HL-60/S4 treated with phorbol 12-myristate 13-acetate at 8.2 ng/mL for 4 days and 3 days (cell line): ENCODE measurements around the gene GTF2IRD1.

Source experiments
- in situ Hi-C: fragments of 300-500 bp; cut with MboI; formaldehyde crosslinking; loops from 2 replicates; pipeline ENCODE4 v1.15.0; 2022; ENCODE audit warnings: low sequenced_read_pairs

The GTF2IRD1 gene, protein sequence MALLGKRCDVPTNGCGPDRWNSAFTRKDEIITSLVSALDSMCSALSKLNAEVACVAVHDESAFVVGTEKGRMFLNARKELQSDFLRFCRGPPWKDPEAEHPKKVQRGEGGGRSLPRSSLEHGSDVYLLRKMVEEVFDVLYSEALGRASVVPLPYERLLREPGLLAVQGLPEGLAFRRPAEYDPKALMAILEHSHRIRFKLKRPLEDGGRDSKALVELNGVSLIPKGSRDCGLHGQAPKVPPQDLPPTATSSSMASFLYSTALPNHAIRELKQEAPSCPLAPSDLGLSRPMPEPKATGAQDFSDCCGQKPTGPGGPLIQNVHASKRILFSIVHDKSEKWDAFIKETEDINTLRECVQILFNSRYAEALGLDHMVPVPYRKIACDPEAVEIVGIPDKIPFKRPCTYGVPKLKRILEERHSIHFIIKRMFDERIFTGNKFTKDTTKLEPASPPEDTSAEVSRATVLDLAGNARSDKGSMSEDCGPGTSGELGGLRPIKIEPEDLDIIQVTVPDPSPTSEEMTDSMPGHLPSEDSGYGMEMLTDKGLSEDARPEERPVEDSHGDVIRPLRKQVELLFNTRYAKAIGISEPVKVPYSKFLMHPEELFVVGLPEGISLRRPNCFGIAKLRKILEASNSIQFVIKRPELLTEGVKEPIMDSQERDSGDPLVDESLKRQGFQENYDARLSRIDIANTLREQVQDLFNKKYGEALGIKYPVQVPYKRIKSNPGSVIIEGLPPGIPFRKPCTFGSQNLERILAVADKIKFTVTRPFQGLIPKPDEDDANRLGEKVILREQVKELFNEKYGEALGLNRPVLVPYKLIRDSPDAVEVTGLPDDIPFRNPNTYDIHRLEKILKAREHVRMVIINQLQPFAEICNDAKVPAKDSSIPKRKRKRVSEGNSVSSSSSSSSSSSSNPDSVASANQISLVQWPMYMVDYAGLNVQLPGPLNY

DNA sequence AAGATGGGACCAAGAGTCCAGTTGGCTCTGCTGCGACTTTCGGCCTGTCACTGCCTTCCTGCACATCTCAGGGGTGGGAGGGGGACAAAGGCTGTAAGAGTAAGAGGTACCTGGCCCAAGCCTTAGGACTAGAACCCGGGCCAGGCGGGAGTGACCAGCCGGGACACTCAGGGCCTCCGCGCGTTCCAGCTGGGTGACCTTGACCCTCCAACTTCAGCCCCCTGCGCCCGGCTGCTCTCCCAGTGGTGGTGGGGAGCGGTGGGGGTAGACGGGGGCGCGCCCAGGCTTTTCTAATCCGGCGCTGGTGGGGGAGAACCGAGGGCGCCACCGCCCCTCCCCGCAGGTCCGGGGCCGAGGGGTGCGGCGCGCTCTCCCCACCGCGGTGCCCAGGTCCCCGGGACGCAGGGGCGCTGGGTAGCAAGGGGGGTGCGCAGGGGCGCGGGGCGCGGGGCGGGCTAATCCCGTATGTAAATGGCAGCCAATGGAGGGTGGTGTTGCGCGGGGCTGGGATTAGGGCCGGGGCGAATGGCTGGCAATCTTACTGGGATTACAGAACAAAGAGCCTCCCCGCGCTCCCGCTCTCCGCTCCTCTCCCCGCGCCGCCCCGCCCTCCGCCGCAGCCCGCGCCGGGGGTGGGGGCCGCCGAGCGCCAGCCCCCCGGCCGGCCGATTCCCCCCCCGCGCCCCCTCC, at the start of gene GTF2IRD1:
TSS of gene GTF2IRD1 (plus strand) at position 585 of the 690 bp plus-strand sequence. CDS start 54,175 bp downstream, outside the sequence.
- in situ Hi-C loops: no loop called here

DNA sequence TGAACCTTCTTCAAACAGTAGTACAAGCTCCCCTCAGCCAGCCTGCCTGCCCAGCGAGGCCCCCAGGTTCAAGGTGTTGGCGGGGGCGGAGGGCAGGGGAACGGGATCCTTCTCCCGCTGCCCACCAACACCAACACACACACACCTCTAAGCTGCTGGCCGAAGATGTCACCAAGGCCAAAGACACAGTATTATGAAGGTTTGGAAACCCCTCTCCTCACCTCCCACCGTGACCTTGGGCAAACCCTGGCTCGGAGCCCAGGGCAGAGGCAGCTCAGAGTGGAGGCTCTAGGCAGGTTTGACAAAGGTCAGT, 49.4 kb upstream of the GTF2IRD1 start:
- in situ Hi-C loops: loop anchor here (25.0 kb wide), 1 partner anchor 633 kb away; no protein-coding TSS in a partner anchor

DNA sequence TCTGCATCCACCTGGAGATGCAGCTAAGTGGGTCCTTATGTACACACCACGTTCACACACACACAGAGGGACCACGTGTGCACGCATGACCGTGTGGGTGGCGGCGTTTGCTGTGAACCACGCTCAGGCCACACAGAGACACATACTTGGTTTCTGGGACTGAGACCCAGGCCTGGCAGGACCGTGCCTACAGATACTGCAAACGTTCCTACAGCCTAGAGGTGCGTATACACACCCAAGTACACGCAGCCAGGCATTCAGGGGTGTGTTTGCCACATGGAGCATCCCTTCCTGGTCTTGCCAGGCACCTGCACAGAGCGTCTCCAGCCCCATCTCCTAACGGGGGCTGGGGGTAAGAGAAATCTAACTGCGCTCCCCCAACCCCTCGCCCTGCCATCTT, 49.0 kb upstream of the GTF2IRD1 start:
- in situ Hi-C loops: loop anchor here (25.0 kb wide), 1 partner anchor 633 kb away; no protein-coding TSS in a partner anchor

DNA sequence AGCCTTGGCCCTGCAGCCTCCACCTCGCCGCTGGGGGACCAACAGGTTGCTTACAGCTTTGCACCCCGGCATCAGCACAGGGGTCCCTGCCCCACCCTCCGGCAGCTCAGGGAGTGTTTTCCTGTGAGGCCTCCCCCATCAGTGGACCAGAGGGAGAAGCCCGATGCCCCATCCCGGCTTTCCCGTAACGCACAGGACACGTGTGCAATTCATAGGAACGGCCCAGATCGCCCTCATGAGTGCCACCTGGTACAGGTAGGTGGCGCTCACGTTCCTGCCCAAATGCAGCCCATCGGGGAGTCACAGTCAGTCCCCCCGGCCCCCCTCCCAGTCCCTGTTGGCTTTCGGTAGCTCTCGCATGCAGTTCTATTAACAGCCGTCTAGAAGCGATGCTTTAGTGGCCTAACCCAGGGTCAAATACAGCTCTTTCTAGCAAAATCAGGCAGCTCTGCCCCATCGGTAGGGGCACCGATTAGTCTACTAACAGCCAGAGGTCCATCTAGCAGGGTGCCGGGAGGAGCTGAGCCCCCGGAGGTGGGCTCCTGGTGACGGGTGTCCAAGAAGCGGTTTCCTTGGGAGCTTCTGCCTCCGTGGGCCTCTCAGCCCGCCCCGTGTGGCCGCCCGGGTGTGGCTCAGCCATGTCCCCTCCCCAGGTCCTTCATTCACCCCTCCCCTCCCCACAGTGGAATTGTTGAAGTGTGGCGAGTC, 48.4 kb upstream of the GTF2IRD1 start:
- in situ Hi-C loops: loop anchor here (25.0 kb wide), 1 partner anchor 632 kb away; no protein-coding TSS in a partner anchor

DNA sequence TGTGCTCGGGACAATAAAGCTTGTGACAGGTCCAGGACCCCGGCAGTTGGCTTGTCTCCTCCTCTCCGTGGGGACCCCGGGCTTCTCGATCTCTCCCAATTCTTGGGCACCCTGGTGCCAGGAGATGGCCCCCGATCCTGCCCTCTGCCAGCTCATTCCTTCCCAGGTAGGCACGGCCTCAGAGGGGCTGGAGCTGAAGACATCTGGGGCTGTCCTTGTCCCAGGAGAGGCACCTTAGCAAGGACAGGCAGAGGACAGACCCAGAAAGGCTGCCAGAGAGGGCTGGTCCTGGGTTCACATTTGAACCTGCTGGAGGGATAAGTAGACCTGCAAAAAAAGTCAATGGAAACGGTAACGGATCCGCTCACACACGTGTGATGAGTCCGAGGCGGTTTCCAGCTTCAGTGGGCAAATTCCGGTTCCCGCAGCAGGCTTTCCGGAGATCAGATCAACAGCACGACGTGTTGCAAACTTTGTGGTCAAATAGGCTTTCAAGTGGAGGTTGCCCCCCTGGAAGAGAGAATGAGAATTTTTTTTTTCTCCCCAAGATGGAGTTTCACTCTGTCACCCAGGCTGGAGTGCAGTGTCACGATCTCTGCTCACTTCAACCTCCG, 47.7 kb upstream of the GTF2IRD1 start:
- in situ Hi-C loops: loop anchor here (25.0 kb wide), 1 partner anchor 631 kb away; no protein-coding TSS in a partner anchor

DNA sequence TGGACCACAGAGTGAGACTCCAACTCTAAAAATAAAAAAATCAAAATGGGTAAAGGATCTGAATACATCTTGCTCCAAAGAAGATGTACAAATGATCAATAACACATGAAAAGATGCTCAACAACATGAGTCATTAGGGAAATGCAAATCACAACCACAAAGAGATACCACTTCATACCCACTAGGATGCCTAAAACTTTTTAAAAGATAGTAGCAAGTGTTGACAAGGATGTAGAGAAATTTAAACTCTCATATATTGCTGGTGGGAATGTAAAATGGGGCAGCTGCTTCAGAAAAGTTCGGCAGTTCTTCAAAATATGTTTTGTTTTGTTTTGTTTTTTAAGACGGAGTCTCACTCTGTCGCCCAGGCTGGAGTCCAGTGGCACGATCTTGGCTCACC, 45.7 kb upstream of the GTF2IRD1 start:
- in situ Hi-C loops: loop anchor here (25.0 kb wide), 1 partner anchor 629 kb away; no protein-coding TSS in a partner anchor

DNA sequence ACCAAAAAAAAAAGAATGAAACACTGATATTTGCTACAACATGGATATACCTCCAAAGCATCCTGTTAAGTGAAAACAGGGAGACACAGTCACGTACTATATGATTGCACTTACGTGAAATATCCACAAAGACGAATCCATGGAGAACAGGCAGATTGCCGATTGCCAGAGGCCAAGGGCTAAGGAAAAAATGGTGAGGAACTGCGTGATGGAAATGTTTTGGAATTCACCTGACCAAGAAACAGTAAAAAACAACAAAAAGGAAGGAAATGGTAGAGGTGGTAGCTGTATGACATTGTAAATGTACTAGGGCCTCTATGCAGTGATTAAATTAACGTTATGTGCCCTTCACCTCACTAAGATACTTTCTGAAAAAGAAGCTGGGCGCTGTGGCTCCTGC, 44.1 kb upstream of the GTF2IRD1 start:
- in situ Hi-C loops: loop anchor here (25.0 kb wide), 1 partner anchor 628 kb away; no protein-coding TSS in a partner anchor

DNA sequence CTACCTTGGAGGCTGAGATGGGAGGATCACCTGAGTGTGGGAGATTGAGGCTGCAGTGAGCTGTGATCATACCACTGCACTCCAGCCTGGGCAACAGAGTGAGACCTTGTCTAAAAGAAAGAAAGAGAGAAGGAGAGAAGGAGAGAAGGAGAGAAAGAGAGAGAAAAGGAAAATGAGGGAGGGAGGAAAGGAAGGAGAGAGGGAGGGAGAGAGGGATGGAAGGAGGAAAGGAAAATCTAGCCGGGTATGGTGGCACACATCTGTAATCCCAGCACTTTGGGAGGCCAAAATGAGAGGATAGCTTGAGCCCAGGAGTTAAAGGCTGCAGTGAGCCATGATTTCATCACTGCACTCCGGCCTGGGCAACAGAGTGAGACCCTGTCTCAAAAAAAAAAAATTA, 42.9 kb upstream of the GTF2IRD1 start:
- in situ Hi-C loops: loop anchor here (10.0 to 25.0 kb wide), 2 partner anchors 144 to 627 kb away; no protein-coding TSS in a partner anchor

DNA sequence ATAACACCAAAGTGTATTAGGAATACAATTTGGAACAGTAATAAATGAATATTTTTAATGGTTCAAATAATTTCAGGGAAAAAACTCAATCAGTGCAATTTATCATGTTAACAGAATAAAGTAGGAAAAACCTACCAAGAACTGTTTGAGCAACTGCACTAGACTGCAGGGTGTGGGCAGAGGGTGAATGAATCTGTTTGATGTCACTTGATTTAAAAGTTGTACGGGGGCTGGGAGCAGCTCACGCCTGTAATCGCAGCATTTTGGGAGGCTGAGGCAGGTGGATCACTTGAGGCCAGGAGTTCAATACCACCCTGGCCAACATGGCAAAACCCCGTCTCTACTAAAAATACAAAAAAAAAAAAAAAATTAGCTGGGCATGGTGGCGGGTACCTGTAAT, 42.1 kb upstream of the GTF2IRD1 start:
- in situ Hi-C loops: loop anchor here (10.0 to 25.0 kb wide), 2 partner anchors 143 to 626 kb away; no protein-coding TSS in a partner anchor

DNA sequence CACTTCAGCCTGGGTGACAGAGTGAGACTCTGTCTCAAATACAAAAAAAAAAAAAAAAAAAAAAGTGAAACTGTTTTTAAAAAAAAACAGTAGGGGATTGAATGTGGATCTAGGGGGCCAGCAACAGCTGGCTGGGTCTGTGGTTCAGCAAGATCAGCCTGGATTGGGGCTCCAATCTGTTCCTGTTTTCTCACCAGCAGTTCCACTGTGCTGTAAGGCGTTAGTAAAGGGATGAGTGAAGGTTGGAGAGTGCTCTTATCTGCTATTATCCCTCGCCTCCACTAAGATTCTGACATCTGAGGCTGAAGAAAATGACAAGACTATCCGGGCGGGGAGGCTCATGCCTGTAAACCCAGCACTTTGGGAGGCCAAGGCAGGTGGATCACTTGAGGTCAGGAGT, 41.6 kb upstream of the GTF2IRD1 start:
- in situ Hi-C loops: loop anchor here (10.0 to 25.0 kb wide), 2 partner anchors 143 to 625 kb away; no protein-coding TSS in a partner anchor

DNA sequence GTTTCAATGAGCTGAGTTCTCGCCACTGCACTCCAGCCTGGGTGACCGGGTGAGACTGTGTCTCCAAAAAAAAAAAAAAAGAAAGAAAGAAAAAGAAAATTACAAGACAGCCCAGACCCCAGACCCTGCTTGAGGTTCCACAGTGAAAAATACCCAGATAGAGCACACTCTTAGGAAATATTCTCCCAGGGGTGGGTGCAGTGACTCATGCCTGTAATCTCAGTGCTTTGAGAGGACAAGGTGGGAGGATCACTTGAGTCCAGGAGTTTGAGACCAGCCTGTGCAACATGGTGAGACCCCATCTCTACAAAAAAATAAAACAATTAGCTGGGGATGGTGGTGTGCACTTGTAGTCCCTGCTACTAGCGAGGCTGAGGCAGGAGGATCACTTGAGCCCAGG, 41.1 kb upstream of the GTF2IRD1 start:
- in situ Hi-C loops: loop anchor here (10.0 to 25.0 kb wide), 2 partner anchors 142 to 625 kb away; no protein-coding TSS in a partner anchor

DNA sequence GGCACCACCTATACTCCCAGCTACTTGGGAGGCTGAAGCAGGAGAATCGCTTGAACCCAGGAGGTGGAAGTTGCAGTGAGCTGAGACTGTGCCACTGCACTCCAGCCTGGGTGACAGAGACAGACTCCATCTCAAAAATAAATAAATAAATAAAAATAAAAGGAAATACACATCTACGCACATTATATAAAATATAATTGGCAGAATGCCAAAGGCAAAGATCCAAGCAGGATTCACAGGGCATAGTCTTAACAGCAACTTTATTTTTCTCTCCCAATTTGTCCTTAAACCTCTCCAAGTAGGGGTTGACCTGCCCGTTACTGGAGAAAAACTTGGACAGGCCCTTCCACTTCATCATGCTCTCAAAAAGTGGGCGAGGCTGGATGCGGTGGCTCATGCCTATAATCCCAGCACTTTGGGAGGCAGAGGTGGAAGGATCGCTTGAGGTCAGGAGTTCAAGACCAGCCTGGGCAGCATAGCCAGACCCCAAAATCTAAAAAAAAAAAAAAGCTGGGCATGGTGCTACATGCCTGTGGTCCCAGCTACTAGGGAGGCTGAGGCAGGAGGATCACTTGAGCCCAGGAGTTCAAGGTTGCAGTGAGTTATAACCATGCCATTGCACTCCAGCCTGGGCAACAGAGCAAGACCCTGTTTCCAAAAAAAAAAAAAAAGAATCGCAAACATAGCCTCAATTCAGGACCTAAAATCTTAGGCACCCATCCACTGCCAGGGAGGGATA, 38.9 kb upstream of the GTF2IRD1 start:
- in situ Hi-C loops: loop anchor here (10.0 to 25.0 kb wide), 2 partner anchors 140 to 623 kb away; no protein-coding TSS in a partner anchor

DNA sequence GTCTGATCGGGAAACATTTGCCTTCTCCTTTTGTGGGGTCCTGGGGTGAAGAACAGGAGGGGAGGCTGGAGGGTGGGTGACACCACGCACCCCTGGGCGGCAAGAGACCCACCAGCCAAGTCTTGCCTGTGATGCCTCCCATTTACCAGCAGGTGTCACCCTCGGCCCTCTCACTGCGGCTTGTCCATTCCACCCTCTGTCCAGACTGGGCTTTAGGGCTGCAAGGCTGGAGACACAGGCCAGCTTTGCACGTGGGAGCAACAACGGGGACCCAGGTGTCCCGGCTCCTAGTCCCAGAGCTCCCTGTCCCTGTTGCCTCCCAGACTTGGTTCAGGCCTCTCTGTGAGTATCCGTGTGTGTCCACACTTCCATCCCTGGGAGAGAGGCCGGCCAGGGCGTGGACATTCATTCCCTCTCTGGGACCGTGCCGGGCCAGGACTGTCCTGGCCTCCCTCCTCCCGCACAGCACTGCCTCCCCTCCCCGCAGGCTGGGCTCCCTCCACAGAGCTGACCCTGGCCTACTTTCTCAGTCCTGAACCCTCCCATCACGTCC, 36.2 kb upstream of the GTF2IRD1 start:
- in situ Hi-C loops: loop anchor here (10.0 to 25.0 kb wide), 2 partner anchors 137 to 620 kb away; no protein-coding TSS in a partner anchor

DNA sequence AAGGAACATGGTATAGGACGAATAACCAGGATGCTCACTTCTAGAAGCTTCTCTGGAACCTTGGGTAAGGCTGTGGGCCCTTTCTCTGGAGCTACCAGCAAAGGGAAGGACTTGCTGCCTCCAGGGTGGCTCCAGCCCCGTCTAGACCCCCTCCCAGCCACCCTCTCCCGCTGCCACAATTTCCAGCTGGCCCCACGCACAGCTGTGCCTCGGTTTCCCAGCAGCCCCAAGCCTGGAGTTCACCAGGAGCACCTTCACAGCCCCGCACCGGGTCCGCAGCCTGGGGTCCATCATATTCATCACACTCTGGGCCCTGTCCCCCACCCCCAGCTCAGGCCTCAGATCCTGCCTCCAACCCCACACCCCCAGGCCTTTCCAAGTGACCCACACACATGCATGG, 35.6 kb upstream of the GTF2IRD1 start:
- in situ Hi-C loops: loop anchor here (10.0 to 25.0 kb wide), 2 partner anchors 137 to 619 kb away; no protein-coding TSS in a partner anchor

DNA sequence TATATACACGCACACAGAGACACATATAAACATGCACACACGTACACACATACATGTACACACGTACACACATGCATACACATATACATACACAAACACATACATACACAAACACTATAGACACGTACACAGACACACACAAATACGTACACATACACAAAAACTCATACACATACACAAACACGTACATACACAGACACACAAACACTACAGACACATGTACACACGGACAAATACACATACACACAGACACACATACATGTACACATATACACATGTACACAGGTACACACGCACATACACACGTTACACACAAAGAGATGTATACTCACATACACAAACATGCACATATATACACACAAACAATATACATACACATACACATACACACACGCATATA, 35.2 kb upstream of the GTF2IRD1 start:
- in situ Hi-C loops: loop anchor here (10.0 to 25.0 kb wide), 2 partner anchors 136 to 619 kb away; no protein-coding TSS in a partner anchor

DNA sequence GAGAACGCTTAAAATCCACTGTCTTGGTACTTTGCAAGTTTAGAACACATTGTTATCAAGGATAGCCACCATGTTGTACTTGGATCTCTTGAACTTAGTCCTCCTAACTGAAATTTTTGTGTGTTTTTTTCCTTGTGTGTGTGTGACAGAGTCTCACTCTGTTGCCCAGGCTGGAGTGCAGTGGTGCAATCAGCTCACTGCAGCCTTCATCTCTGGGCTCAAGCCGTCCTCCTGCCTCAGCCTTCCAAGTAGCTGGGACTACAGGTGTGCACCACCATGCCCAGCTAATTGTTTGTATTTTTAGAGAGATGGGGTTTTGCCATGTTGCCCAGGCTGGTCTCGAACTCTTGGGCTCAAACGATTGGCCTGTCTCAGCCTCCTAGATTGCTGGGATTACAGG, 34.5 kb upstream of the GTF2IRD1 start:
- in situ Hi-C loops: loop anchor here (10.0 to 25.0 kb wide), 2 partner anchors 136 to 618 kb away; no protein-coding TSS in a partner anchor

DNA sequence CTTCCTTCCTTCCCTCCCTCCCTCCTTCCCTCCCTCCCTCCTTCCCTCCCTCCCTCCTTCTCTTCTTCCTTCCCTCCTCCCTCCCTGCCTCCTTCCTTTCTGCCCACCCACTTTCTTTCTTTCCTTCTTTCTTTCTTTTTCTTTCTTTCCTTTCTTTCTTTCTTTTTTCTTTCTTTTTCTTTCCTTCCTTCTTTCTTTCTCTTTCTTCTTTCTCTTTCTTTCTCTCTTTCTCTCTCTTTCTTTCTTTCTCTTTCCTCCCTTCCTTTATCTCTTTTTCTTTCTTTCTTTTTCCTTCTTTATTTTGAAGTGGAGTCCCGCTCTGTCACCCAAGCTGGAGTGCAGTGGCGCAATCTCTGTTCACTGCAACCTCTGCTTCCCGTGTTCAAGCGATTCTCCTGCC, 33.7 kb upstream of the GTF2IRD1 start:
- in situ Hi-C loops: loop anchor here (25.0 kb wide), 1 partner anchor 617 kb away; no protein-coding TSS in a partner anchor
